Measurements from ENCODE around the gene MS4A3. TPM values are rescaled to one million over a fixed set of nuclear protein-coding genes. Genes with fewer than 3 reads are reported as not detected.

The MS4A3 gene
- total and polyA plus RNA-seq, 2 of the 4 experiments (the other 2 are of a cell fraction) = not detected

- H2BK5ac ChIP-seq (ENCODE audit: low read depth, low read length, poor library complexity, severe bottlenecking) = no peak overlapping the region
- H4K5ac ChIP-seq (ENCODE audit: low read depth, low read length) = no peak overlapping the region
- DNase-seq (no peak), ATAC-seq (ENCODE audit: low read depth) (no peak)
- no peaks in the 10 kb centered on the region for H3K9me1 ChIP-seq (ENCODE audit: insufficient read depth, low read length)
- no peaks in the 10 kb centered on the region for H3K79me1 ChIP-seq (ENCODE audit: low read depth in 1 of 2, low read length in 2 of 2)
- H4K20me1 ChIP-seq (ENCODE audit: insufficient read depth, low read length) = no peaks in the 10 kb centered on the region
- no CpG with 5 or more reads among the region's 4 CpGs for WGBS, 2 experiments (ENCODE audit: extremely low coverage in 2 of 2, insufficient read length in 1 of 2)
- H2BK15ac ChIP-seq (ENCODE audit: low read depth, low read length) = no peak overlapping the region
- no peak overlapping the region for H2AK9ac ChIP-seq (replicated peaks; ENCODE audit: low read depth, low read length, poor library complexity)
- no peak overlapping the region for H3K14ac ChIP-seq (replicated peaks; ENCODE audit: low read depth, low read length)
- no peak overlapping the region for H3K18ac ChIP-seq (ENCODE audit: low read depth, low read length)
- dilution Hi-C loops (cut with HindIII; ENCODE audit: low sequenced_read_pairs, unreplicated experiment) (no loop called here), intact Hi-C loops (cut with micrococcal nuclease) (no loop called here), in situ Hi-C loops (cut with MboI; ENCODE audit: low sequenced_read_pairs) (no loop called here)
- ChIA-PET POLR2A (ENCODE audit: unreplicated experiment) (no interaction called here), CTCF (no interaction called here)
- H4K91ac ChIP-seq (ENCODE audit: insufficient read depth, low read depth, low read length) = no peak overlapping the region
- H3K4me2 ChIP-seq (ENCODE audit: low read depth, low read length) = no peak overlapping the region
- H3K56ac ChIP-seq (ENCODE audit: extremely low read depth, insufficient read depth, low read length) = no peak overlapping the region
- no peak overlapping the region for H2AK5ac ChIP-seq (ENCODE audit: low read depth, low read length)
- no peaks in the 10 kb centered on the region for H3K27me3 ChIP-seq (ENCODE audit: control insufficient read depth, insufficient read depth, low read length)
- H2BK20ac ChIP-seq (ENCODE audit: low read depth, low read length) = no peak overlapping the region
- TF ChIP-seq RFX5 (IDR thresholded peaks at IDR 0.05; ENCODE audit: low read depth, low read length) (no peak), CHD1 (IDR thresholded peaks at IDR 0.05; ENCODE audit: low read depth, low read length) (no peak), NFE2L2 (IDR thresholded peaks at IDR 0.05; ENCODE audit: low read depth, low read length) (no peak), BHLHE40 (IDR thresholded peaks at IDR 0.05; ENCODE audit: low read depth, low read length) (no peak), POLR2A (IDR thresholded peaks at IDR 0.05; ENCODE audit: low read depth, low read length) (no peak), RCOR1 (IDR thresholded peaks at IDR 0.05; ENCODE audit: insufficient replicate concordance, low read length) (no peak), FOS (IDR thresholded peaks at IDR 0.05; ENCODE audit: low read depth, low read length) (no peak), ELK1 (IDR thresholded peaks at IDR 0.05; ENCODE audit: borderline replicate concordance, low read depth, low read length) (no peak), MXI1 (IDR thresholded peaks at IDR 0.05; ENCODE audit: borderline replicate concordance, low read depth, low read length) (no peak), CTCF (conservative IDR thresholded peaks at IDR 0.05; ENCODE audit: low read depth, low read length) (no peak), MAZ (IDR thresholded peaks at IDR 0.05; ENCODE audit: borderline replicate concordance, low read depth, low read length) (no peak), RAD21 (IDR thresholded peaks at IDR 0.05; ENCODE audit: low read length) (no peak), CEBPB (IDR thresholded peaks at IDR 0.05; ENCODE audit: low read depth, low read length) (no peak), SMC3 (IDR thresholded peaks at IDR 0.05; ENCODE audit: low read depth, low read length) (no peak), MAFK (IDR thresholded peaks at IDR 0.05; ENCODE audit: low read depth, low read length) (no peak), USF2 (IDR thresholded peaks at IDR 0.05; ENCODE audit: low read depth, low read length) (no peak)
- no peaks in the 10 kb centered on the region for H3K4me1 ChIP-seq (ENCODE audit: control insufficient read depth, insufficient read depth, low read length)
- H2AFZ ChIP-seq (replicated peaks; ENCODE audit: low read length, poor library complexity) = no peak overlapping the region
- no peak overlapping the region for H3K4ac ChIP-seq (ENCODE audit: low read depth, low read length)
- H3K36me3 ChIP-seq (ENCODE audit: control insufficient read depth, insufficient read depth, low read length) = no peaks in the 10 kb centered on the region
- H3K9ac ChIP-seq (ENCODE audit: low read depth, low read length) = no peak overlapping the region
- no peak overlapping the region for H3K23ac ChIP-seq (ENCODE audit: low read depth, low read length)
- H3K4me3 ChIP-seq (ENCODE audit: insufficient read depth, low read depth, low read length) = no peak overlapping the region
- no TSS peak for BruUV-seq (replicated peaks)
- H3K27ac ChIP-seq (ENCODE audit: insufficient read depth, low read length) = no peak overlapping the region
- H4K8ac ChIP-seq (ENCODE audit: low read depth in 2 of 2, low read length in 2 of 2) = no peak overlapping the region
- no peak overlapping the region for H2BK120ac ChIP-seq (ENCODE audit: low read depth, low read length)
- no peaks in the 10 kb centered on the region for H3K9me3 ChIP-seq (ENCODE audit: control insufficient read depth, insufficient read depth, low read length)
Measured at GRCh38 chr11:60095477-60096120, 39.1 kb downstream of the MS4A3 start.
